ENCODE measurements around the gene ATP6AP1. TPM values are rescaled to one million over a fixed set of nuclear protein-coding genes. Genes with fewer than 3 reads are reported as not detected.

Gene ATP6AP1
- total RNA-seq, 2 experiments from 2014 or later = 20.3 to 21.1 TPM

- H3K27me3 Mint-ChIP-seq (ENCODE audit: low read depth) = no peaks in the 10 kb centered on the region
- H3K27ac Mint-ChIP-seq = no peak overlapping the region
- no peak overlapping the region for H3K4me3 Mint-ChIP-seq
- H3K9me3 Mint-ChIP-seq = no peaks in the 10 kb centered on the region
- peaks cover 1% of the 10 kb centered on the region for H3K4me1 Mint-ChIP-seq (ENCODE audit: low read depth)
- intact Hi-C loops (cut with micrococcal nuclease) = no loop called here
- peaks cover 9% of the 10 kb centered on the region for H3K36me3 Mint-ChIP-seq (ENCODE audit: low read depth)
- CTCF ChIA-PET = no interaction called here
- no peak for DNase-seq
Measured at GRCh38 chrX:154446430-154446829, 18.0 kb downstream of the ATP6AP1 start.

DNA sequence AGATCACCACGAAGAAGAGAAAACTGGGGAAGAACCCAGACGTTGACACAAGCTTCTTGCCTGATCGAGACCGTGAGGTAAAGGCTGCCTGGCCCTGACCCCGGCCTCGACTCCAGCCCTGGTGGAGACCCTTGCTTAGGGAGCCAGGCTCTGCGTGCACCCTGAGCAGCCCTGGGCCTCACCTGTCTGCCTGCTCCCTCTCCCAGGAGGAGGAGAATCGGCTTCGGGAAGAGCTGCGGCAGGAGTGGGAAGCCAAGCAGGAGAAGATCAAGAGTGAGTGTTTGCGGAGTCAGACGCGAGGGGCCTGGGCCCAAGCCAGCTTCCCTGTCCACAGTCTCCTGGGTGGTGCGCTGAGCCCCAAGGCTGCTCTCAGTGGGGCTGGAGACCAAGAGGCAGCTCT lies 20.0 kb downstream of the ATP6AP1 start:
- Mint-ChIP-seq H3K27me3 (ENCODE audit: low read depth) (no peaks in the 10 kb centered on the region), H3K4me1 (ENCODE audit: low read depth) (peaks cover 1% of the 10 kb centered on the region), H3K4me3 (no peak overlapping the region), H3K27ac (no peak overlapping the region), H3K36me3 (ENCODE audit: low read depth) (peaks cover 11% of the 10 kb centered on the region), H3K9me3 (no peaks in the 10 kb centered on the region)
- CTCF ChIA-PET = no interaction called here
- no peak for DNase-seq
- intact Hi-C loops (cut with micrococcal nuclease) = no loop called here

GRCh38 chrX:154449618-154450017 lies 21.1 kb downstream of the ATP6AP1 start:
- no peak for DNase-seq
- CTCF ChIA-PET = no interaction called here
- Mint-ChIP-seq H3K27ac (no peak overlapping the region), H3K36me3 (ENCODE audit: low read depth) (peaks cover 11% of the 10 kb centered on the region), H3K27me3 (ENCODE audit: low read depth) (no peaks in the 10 kb centered on the region), H3K4me1 (ENCODE audit: low read depth) (peaks cover 1% of the 10 kb centered on the region), H3K4me3 (no peak overlapping the region), H3K9me3 (no peaks in the 10 kb centered on the region)
- intact Hi-C loops (cut with micrococcal nuclease) = no loop called here

- Mint-ChIP-seq H3K27me3 (ENCODE audit: low read depth) (no peaks in the 10 kb centered on the region), H3K4me3 (no peak overlapping the region), H3K36me3 (ENCODE audit: low read depth) (peaks cover 11% of the 10 kb centered on the region), H3K4me1 (ENCODE audit: low read depth) (peaks cover 1% of the 10 kb centered on the region), H3K9me3 (no peaks in the 10 kb centered on the region), H3K27ac (no peak overlapping the region)
- CTCF ChIA-PET = interaction anchor here (0.6 kb wide), 1 partner anchor 633 kb away, joined by 3 read pairs; no protein-coding TSS in a partner anchor
- no peak for DNase-seq
- intact Hi-C loops (cut with micrococcal nuclease) = no loop called here
Measured at GRCh38 chrX:154450312-154450711, 21.8 kb downstream of the ATP6AP1 start.

DNA sequence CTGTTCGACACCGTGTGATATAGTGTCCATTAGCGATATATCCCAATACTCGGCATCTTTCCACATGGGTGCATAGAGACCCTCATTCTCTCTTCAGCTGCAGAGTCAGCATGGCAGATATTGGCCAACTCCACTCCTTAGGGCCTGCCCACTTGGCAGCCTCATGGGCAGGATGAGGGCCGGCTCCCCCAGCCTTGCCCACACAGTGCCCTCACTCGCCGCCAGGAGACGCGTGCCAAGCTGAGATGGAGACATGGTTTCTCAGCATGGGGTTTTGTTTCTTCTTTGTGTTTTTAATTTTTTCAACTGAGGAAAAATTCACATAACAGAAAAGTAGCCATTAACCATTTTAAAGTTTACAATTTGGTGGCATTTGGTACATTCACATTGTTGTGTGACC lies 24.3 kb downstream of the ATP6AP1 start:
- Mint-ChIP-seq H3K27me3 (ENCODE audit: low read depth) (no peaks in the 10 kb centered on the region), H3K4me3 (no peak overlapping the region), H3K36me3 (ENCODE audit: low read depth) (peaks cover 3% of the 10 kb centered on the region), H3K27ac (no peak overlapping the region), H3K4me1 (ENCODE audit: low read depth) (peaks cover 4% of the 10 kb centered on the region), H3K9me3 (no peaks in the 10 kb centered on the region)
- CTCF ChIA-PET = interaction anchor here (1.0 kb wide), 1 partner anchor 79 kb away, joined by 3 read pairs; no protein-coding TSS in a partner anchor
- DNase-seq = no peak
- intact Hi-C loops (cut with micrococcal nuclease) = no loop called here

DNA sequence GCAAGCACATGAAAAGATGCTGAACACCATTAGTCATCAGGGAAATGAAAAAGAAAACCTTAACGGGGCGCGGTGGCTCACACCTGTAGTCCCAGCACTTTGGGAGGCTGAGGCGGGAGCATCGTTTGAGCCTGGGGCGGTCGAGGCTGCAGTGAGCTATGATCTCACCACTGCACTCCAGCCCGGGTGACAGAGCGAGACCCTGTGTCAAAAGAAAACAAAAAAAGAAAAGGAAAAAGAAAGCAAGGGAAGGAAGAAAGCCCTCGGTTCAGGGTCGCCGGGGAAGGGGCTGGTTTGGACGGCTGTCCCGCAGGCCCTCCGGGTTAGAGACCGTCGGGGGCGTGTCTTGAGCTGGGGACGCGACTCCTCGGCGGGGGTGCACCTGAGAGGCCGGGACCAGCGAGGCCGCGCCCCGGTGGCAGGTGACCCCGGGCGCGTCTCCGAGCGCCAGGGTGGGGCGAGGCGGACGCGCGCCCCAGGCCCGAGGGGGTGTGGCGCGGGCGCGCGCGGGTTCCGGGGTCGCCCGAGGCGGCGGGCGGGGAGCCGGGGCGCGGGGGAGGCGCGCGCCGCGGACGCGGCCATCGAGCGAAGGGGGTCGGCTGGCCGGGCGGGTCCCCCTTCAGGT lies 29.1 kb downstream of the ATP6AP1 start:
- CTCF ChIA-PET = no interaction called here
- peaks cover 12% of the 10 kb centered on the region for H3K4me1 Mint-ChIP-seq (ENCODE audit: low read depth)
- H3K4me3 Mint-ChIP-seq = peak overlapping the region; percentile 91
- H3K27me3 Mint-ChIP-seq (ENCODE audit: low read depth) = no peaks in the 10 kb centered on the region
- H3K36me3 Mint-ChIP-seq (ENCODE audit: low read depth) = peaks cover 2% of the 10 kb centered on the region
- intact Hi-C loops (cut with micrococcal nuclease) = loop anchor here (2.0 kb wide), 1 partner anchor 21 kb away; the partner anchor contains the start of gene LAGE3
- peak; percentile 40 for DNase-seq
- peak overlapping the region; percentile 63 for H3K27ac Mint-ChIP-seq
- no peaks in the 10 kb centered on the region for H3K9me3 Mint-ChIP-seq

DNA sequence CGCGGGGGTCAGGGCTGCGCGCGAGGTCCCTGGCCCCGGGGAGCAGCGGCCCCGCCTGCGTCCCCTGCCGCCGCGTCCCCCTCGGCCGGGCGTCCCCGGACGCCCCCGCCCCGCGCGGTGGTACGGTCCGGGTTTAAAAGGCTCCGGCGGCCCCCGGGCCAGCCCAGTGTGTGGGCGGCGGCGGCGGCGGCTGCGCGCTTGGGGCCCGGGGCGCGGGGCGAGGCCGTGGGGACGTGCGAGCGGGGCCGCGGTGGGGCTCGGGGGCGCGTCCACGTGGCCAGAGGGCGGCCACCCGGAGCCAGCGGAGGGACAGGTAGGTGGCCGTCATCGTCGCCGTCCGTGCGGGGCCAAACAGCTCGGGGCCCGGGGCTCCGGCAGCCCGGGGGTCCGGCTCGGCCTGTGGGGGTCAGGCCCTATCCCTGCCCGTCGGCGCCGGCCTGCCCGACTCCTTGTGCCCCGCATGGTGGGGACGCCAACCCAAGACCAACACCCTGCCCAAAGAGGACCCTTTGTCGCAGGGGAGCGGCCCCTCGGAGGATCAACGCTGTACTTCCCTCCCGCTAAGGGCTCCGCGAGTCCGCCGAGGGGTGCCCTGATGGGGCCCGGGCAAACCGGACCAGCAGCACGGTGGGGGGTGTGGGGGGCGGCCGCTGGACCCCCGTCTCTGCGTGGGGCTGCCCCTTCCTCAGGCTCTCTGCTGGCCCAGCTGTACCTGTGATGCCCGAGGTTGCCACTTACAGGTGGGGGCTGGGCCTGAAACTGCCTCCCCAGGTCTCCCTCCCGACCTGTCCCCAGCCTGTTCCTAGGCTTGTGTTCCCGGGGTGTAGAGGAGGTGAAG lies 29.9 kb downstream of the ATP6AP1 start, which contains the start of gene PLXNA3:
TSS of gene PLXNA3 (plus strand) at position 166 of the 838 bp plus-strand sequence. CDS start 1,903 bp downstream, outside the sequence.
- Mint-ChIP-seq H3K9me3 (no peaks in the 10 kb centered on the region), H3K27me3 (ENCODE audit: low read depth) (no peaks in the 10 kb centered on the region), H3K36me3 (ENCODE audit: low read depth) (no peaks in the 10 kb centered on the region), H3K4me3 (peak within 1 kb of the TSS; percentile 91), H3K27ac (peak within 1 kb of the TSS; percentile 63), H3K4me1 (ENCODE audit: low read depth) (peaks cover 12% of the 10 kb centered on the region)
- peak; percentile 41 for DNase-seq
- intact Hi-C loops (cut with micrococcal nuclease) = loop anchor here (2.0 kb wide), 1 partner anchor 20 kb away; the partner anchor contains the start of gene LAGE3
- CTCF ChIA-PET = no interaction called here

DNA sequence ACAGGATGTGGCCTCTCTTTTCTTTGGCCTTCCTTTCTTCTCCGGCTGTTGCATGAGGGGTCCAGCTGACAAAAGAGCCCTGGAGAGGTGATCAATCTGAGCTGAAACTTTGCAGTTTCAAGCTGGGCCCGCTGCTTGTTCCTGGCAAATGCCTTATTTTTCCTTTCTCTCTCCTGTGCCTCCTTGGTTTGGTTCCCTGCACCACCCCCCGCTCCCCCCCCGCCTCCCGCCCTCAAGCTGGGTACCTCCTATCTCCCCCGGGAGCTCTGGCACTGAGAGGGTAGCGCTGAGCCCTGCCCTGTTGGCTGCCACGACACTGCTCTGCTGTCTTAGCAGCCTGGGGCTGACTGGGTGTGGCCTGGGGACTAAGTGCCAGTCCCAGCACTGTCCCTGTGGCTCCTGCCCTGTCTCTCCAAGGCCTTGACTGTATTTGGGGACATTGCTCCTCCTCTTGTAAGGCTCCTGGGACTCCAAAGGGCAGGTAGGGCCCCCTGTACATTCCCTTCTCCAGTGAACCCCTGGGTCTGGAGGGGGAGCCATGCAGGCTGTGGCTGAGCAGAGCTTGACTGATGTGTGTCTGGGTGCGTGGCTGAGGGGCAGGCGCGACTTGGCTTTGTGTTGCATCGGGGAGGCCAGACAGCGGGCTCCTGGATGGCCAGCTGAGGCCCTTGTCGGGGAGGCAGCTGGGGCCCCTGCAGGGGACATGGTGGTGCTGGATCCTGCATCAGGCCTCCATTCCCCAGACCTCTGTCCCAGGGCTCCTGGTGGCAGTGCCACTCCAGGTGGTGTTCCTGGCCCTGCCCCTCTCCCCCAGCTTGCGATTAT lies 30.7 kb downstream of the ATP6AP1 start:
- CTCF ChIA-PET = interaction anchor here (0.7 kb wide), 1 partner anchor 1426 kb away, joined by 3 read pairs; no protein-coding TSS in a partner anchor
- no peak overlapping the region for H3K27ac Mint-ChIP-seq
- peaks cover 12% of the 10 kb centered on the region for H3K4me1 Mint-ChIP-seq (ENCODE audit: low read depth)
- DNase-seq = no peak
- no peaks in the 10 kb centered on the region for H3K36me3 Mint-ChIP-seq (ENCODE audit: low read depth)
- peak overlapping the region; percentile 73 for H3K4me3 Mint-ChIP-seq
- intact Hi-C loops (cut with micrococcal nuclease) = loop anchor here (2.0 kb wide), 1 partner anchor 20 kb away; the partner anchor contains the start of gene LAGE3
- H3K27me3 Mint-ChIP-seq (ENCODE audit: low read depth) = no peaks in the 10 kb centered on the region
- no peaks in the 10 kb centered on the region for H3K9me3 Mint-ChIP-seq

GRCh38 chrX:154459832-154460231 lies 31.4 kb downstream of the ATP6AP1 start:
- no peak for DNase-seq
- Mint-ChIP-seq H3K4me3 (no peak overlapping the region), H3K27me3 (ENCODE audit: low read depth) (no peaks in the 10 kb centered on the region), H3K4me1 (ENCODE audit: low read depth) (peaks cover 12% of the 10 kb centered on the region), H3K36me3 (ENCODE audit: low read depth) (no peaks in the 10 kb centered on the region), H3K9me3 (no peaks in the 10 kb centered on the region), H3K27ac (no peak overlapping the region)
- CTCF ChIA-PET = interaction anchor here (0.7 kb wide), 1 partner anchor 1427 kb away, joined by 3 read pairs; no protein-coding TSS in a partner anchor
- intact Hi-C loops (cut with micrococcal nuclease) = loop anchor here (2.0 kb wide), 1 partner anchor 19 kb away; the partner anchor contains the start of gene LAGE3

DNA sequence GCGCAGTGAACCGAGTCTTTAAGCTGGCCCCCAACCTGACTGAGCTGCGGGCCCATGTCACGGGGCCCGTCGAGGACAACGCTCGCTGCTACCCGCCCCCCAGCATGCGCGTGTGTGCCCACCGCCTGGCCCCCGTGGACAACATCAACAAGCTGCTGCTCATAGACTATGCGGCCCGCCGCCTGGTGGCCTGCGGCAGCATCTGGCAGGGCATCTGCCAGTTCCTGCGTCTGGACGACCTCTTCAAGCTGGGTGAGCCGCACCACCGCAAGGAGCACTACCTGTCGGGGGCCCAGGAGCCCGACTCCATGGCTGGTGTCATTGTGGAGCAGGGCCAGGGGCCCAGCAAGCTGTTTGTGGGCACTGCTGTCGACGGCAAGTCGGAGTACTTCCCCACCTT lies 31.8 kb downstream of the ATP6AP1 start:
- Mint-ChIP-seq H3K4me3 (no peak overlapping the region), H3K36me3 (ENCODE audit: low read depth) (no peaks in the 10 kb centered on the region), H3K4me1 (ENCODE audit: low read depth) (peaks cover 12% of the 10 kb centered on the region), H3K9me3 (no peaks in the 10 kb centered on the region), H3K27me3 (ENCODE audit: low read depth) (no peaks in the 10 kb centered on the region), H3K27ac (no peak overlapping the region)
- DNase-seq = no peak
- intact Hi-C loops (cut with micrococcal nuclease) = no loop called here
- CTCF ChIA-PET = no interaction called here

DNA sequence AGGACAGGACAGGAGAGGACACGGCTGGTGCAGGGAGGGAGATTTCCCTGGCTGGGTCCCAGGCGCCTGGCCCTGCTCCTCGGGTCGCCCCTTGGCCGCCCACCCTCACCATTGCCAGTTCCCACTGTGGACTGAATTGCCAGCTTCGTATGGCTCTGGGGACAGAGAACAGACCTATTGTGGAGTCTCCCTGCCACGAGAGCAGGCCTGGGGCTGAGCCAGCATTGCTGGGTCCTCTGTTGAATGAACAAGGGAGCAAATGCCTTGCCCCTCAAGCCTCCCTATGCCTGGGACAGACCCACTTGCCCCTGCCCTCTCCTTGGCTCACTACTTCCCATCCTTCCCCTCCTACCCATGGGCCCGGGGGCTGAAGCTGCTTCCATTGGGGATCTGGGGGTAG lies 33.9 kb downstream of the ATP6AP1 start:
- no peak overlapping the region for H3K27ac Mint-ChIP-seq
- no peaks in the 10 kb centered on the region for H3K27me3 Mint-ChIP-seq (ENCODE audit: low read depth)
- intact Hi-C loops (cut with micrococcal nuclease) = no loop called here
- H3K9me3 Mint-ChIP-seq = no peaks in the 10 kb centered on the region
- CTCF ChIA-PET = no interaction called here
- H3K36me3 Mint-ChIP-seq (ENCODE audit: low read depth) = no peaks in the 10 kb centered on the region
- H3K4me1 Mint-ChIP-seq (ENCODE audit: low read depth) = peaks cover 10% of the 10 kb centered on the region
- no peak overlapping the region for H3K4me3 Mint-ChIP-seq
- DNase-seq = no peak

Measured in activated naive CD4-positive, alpha-beta T cell treated with anti-CD3 and anti-CD28 coated beads for 36 hours (primary cell).